ENCODE data around the gene UNC119.

- TF ChIP-seq CTCF (IDR thresholded peaks at IDR 0.05; ENCODE audit: low read depth, low read length) = no peak
- no peak for TF ChIP-seq EZH2phosphoT487 (IDR thresholded peaks at IDR 0.05; ENCODE audit: low read depth)
These were observed 24.0 kb downstream of the UNC119 start for GRCh38 chr17:28528327-28529012.

Data from OCI-LY3 (cell line).